Skeletal muscle tissue (tissue), 4 donors: Measurements from ENCODE around the gene SKAP2. TPM values are rescaled to one million over a fixed set of nuclear protein-coding genes. Genes with fewer than 3 reads are reported as not detected.

ENCODE experiments used
- H3K27ac ChIP-seq: one replicate; pipeline ENCODE4 v1.7.0; 2013; ENCODE audit warnings: mild to moderate bottlenecking, low read depth, low read length, inconsistent platforms
- H3K27me3 ChIP-seq, 3 donors: one replicate each; pipeline ENCODE4 v1.7.0; 2013; ENCODE audit warnings: low read length in 3 of 3; ENCODE audit not compliant: control insufficient read depth in 3 of 3, insufficient read depth in 3 of 3
- H3K36me3 ChIP-seq, 3 donors: one replicate each; pipeline ENCODE4 v1.7.0; 2013; ENCODE audit warnings: low read length in 3 of 3; ENCODE audit not compliant: control insufficient read depth in 3 of 3, insufficient read depth in 3 of 3
- H3K4me1 ChIP-seq, 3 donors: one replicate each; pipeline ENCODE4 v1.7.0; 2013; ENCODE audit warnings: low read length in 3 of 3, mild to moderate bottlenecking in 3 of 3; ENCODE audit not compliant: control insufficient read depth in 3 of 3, insufficient read depth in 3 of 3
- H3K4me3 ChIP-seq, 3 donors: one replicate each; pipeline ENCODE4 v1.7.0; 2013; ENCODE audit warnings: low read length in 3 of 3
- H3K9ac ChIP-seq, 3 donors: one replicate each; pipeline ENCODE4 v1.7.0; 2013; ENCODE audit warnings: low read length in 3 of 3, mild to moderate bottlenecking in 3 of 3, moderate library complexity in 2 of 3, low read depth in 1 of 3
- H3K9me3 ChIP-seq, 3 donors: one replicate each; pipeline ENCODE4 v1.7.0; 2013; ENCODE audit warnings: low read length in 3 of 3; ENCODE audit not compliant: control insufficient read depth in 3 of 3
- total RNA-seq: library from RNA; depleted of rRNA; stranded (reverse); fragments of >200 nt; gene quantifications from one replicate; pipeline ENCODE4 v1.2.3, GENCODE V29; 2014
- donor health status: Osteomylitis.

SKAP2 gene
- total RNA-seq, 1 donor from 2014 or later = 4.2 TPM

GRCh38 chr7:26690135-26690805 lies 174.1 kb downstream of the SKAP2 start:
- H3K4me3 ChIP-seq = no peak overlapping the region
- H3K9ac ChIP-seq = no peak overlapping the region
- no peaks in the 10 kb centered on the region for H3K9me3 ChIP-seq
- H3K4me1 ChIP-seq = peaks cover 0 to 4% (median 0%) of the 10 kb centered on the region in 3 donors
- no peaks in the 10 kb centered on the region for H3K27me3 ChIP-seq
- H3K27ac ChIP-seq = no peak overlapping the region
- no peaks in the 10 kb centered on the region for H3K36me3 ChIP-seq

GRCh38 chr7:26688936-26689506 lies 175.4 kb downstream of the SKAP2 start:
- no peaks in the 10 kb centered on the region for H3K27me3 ChIP-seq
- no peak overlapping the region for H3K27ac ChIP-seq
- H3K9ac ChIP-seq = no peak overlapping the region
- peaks cover 0 to 4% (median 0%) of the 10 kb centered on the region in 3 donors for H3K4me1 ChIP-seq
- H3K4me3 ChIP-seq = no peak overlapping the region
- H3K36me3 ChIP-seq = no peaks in the 10 kb centered on the region
- H3K9me3 ChIP-seq = no peaks in the 10 kb centered on the region

- Histone ChIP-seq H3K36me3 (no peaks in the 10 kb centered on the region), H3K4me1 (peaks cover 0 to 4% (median 0%) of the 10 kb centered on the region in 3 donors), H3K27ac (no peak overlapping the region), H3K27me3 (no peaks in the 10 kb centered on the region), H3K4me3 (no peak overlapping the region), H3K9me3 (no peaks in the 10 kb centered on the region), H3K9ac (no peak overlapping the region)
Observed at GRCh38 chr7:26688388-26688787, 176.0 kb downstream of the SKAP2 start.

GRCh38 chr7:26687032-26687431 lies 177.4 kb downstream of the SKAP2 start:
- Histone ChIP-seq H3K27me3 (no peaks in the 10 kb centered on the region), H3K4me3 (no peak overlapping the region), H3K4me1 (peaks cover 0 to 4% (median 2%) of the 10 kb centered on the region in 3 donors), H3K9ac (no peak overlapping the region), H3K36me3 (no peaks in the 10 kb centered on the region), H3K27ac (no peak overlapping the region), H3K9me3 (no peaks in the 10 kb centered on the region)

- no peak overlapping the region for H3K27ac ChIP-seq
- H3K4me1 ChIP-seq = peaks cover 0 to 4% (median 2%) of the 10 kb centered on the region in 3 donors
- no peak overlapping the region for H3K4me3 ChIP-seq
- H3K27me3 ChIP-seq = no peaks in the 10 kb centered on the region
- H3K9ac ChIP-seq = no peak overlapping the region
- H3K36me3 ChIP-seq = no peaks in the 10 kb centered on the region
- H3K9me3 ChIP-seq = no peaks in the 10 kb centered on the region
Observed at GRCh38 chr7:26686448-26686981, 177.9 kb downstream of the SKAP2 start.

GRCh38 chr7:26685606-26686005 lies 178.8 kb downstream of the SKAP2 start:
- H3K4me1 ChIP-seq = peaks cover 0 to 4% (median 2%) of the 10 kb centered on the region in 3 donors
- H3K36me3 ChIP-seq = no peaks in the 10 kb centered on the region
- no peak overlapping the region for H3K27ac ChIP-seq
- no peaks in the 10 kb centered on the region for H3K27me3 ChIP-seq
- H3K9me3 ChIP-seq = no peaks in the 10 kb centered on the region
- H3K9ac ChIP-seq = no peak overlapping the region
- H3K4me3 ChIP-seq = no peak overlapping the region

- no peaks in the 10 kb centered on the region for H3K36me3 ChIP-seq
- H3K9ac ChIP-seq = no peak overlapping the region
- H3K9me3 ChIP-seq = no peaks in the 10 kb centered on the region
- H3K4me3 ChIP-seq = no peak overlapping the region
- peaks cover 0 to 4% (median 2%) of the 10 kb centered on the region in 3 donors for H3K4me1 ChIP-seq
- H3K27ac ChIP-seq = no peak overlapping the region
- H3K27me3 ChIP-seq = no peaks in the 10 kb centered on the region
Observed at GRCh38 chr7:26684447-26684846, 179.9 kb downstream of the SKAP2 start.

GRCh38 chr7:26683277-26683676 lies 181.1 kb downstream of the SKAP2 start:
- Histone ChIP-seq H3K4me1 (peaks cover 0 to 4% (median 2%) of the 10 kb centered on the region in 3 donors), H3K27me3 (no peaks in the 10 kb centered on the region), H3K4me3 (no peak overlapping the region), H3K36me3 (no peaks in the 10 kb centered on the region), H3K9me3 (no peaks in the 10 kb centered on the region), H3K27ac (no peak overlapping the region), H3K9ac (no peak overlapping the region)

GRCh38 chr7:26681819-26682418 lies 182.5 kb downstream of the SKAP2 start:
- Histone ChIP-seq H3K27me3 (no peaks in the 10 kb centered on the region), H3K36me3 (no peaks in the 10 kb centered on the region), H3K27ac (no peak overlapping the region)

GRCh38 chr7:26680587-26680986 lies 183.8 kb downstream of the SKAP2 start:
- Histone ChIP-seq H3K4me1 (peaks cover 0 to 2% (median 0%) of the 10 kb centered on the region in 3 donors), H3K4me3 (no peak overlapping the region), H3K27ac (no peak overlapping the region), H3K9me3 (no peaks in the 10 kb centered on the region), H3K9ac (no peak overlapping the region), H3K27me3 (no peaks in the 10 kb centered on the region), H3K36me3 (no peaks in the 10 kb centered on the region)

More at GRCh38 chr7:26681819-26682418, 182.5 kb downstream of the SKAP2 start:
- Histone ChIP-seq H3K9me3 (no peaks in the 10 kb centered on the region), H3K4me1 (peaks cover 0 to 2% (median under 1%) of the 10 kb centered on the region in 3 donors), H3K4me3 (no peak overlapping the region), H3K9ac (no peak overlapping the region)
